Measurements from ENCODE around the gene RBM34. TPM values are rescaled to one million over a fixed set of nuclear protein-coding genes. Genes with fewer than 3 reads are reported as not detected.

Gene RBM34
- total and polyA plus RNA-seq, 4 donors, result 31.7 to 129 (median 51.3) TPM

- no peaks in the 10 kb centered on the region for H3K27me3 ChIP-seq (ENCODE audit: control insufficient read depth in 3 of 3, insufficient read depth in 3 of 3, low read length in 2 of 3)
- H3K4me1 ChIP-seq (ENCODE audit: control insufficient read depth in 5 of 5, insufficient read depth in 5 of 5, low read length in 5 of 5), result no peaks in the 10 kb centered on the region
- H3K27ac ChIP-seq (ENCODE audit: low read depth in 1 of 2, low read length in 1 of 2), result no peak overlapping the region
- DNase-seq (no peak), ATAC-seq (ENCODE audit: insufficient read depth, low FRiP score) (no peak)
- H3K36me3 ChIP-seq (ENCODE audit: control insufficient read depth in 4 of 4, insufficient read depth in 4 of 4, low read length in 4 of 4), result peaks cover 13 to 44% (median 33%) of the 10 kb centered on the region in 4 donors
- H3K9me3 ChIP-seq (ENCODE audit: control insufficient read depth in 4 of 4, insufficient read depth in 3 of 4, low read length in 3 of 4), result no peaks in the 10 kb centered on the region
- no peak overlapping the region for H3K4me3 ChIP-seq
- no peak overlapping the region for H3K9ac ChIP-seq (ENCODE audit: insufficient read depth in 1 of 2, low read length in 2 of 2)
- WGBS, 2 donors, result 66 to 81% methylated on average over 4 of the region's 4 CpGs
- no peak for TF ChIP-seq CTCF (IDR thresholded peaks at IDR 0.05; ENCODE audit: control extremely low read depth, extremely low read depth)
Observed at GRCh38 chr1:235136111-235136510, 24.9 kb downstream of the RBM34 start.

GRCh38 chr1:235134171-235134570, 26.9 kb downstream of the RBM34 start:
- no peaks in the 10 kb centered on the region for H3K4me1 ChIP-seq (ENCODE audit: control insufficient read depth in 5 of 5, insufficient read depth in 5 of 5, low read length in 5 of 5)
- WGBS, 2 donors, result 97 to 98% methylated on average over 12 of the region's 12 CpGs
- H3K27me3 ChIP-seq (ENCODE audit: control insufficient read depth in 3 of 3, insufficient read depth in 3 of 3, low read length in 2 of 3), result no peaks in the 10 kb centered on the region
- ATAC-seq (ENCODE audit: insufficient read depth, low FRiP score) (no peak), DNase-seq (no peak)
- H3K9me3 ChIP-seq (ENCODE audit: control insufficient read depth in 4 of 4, insufficient read depth in 3 of 4, low read length in 3 of 4), result no peaks in the 10 kb centered on the region
- no peak overlapping the region for H3K4me3 ChIP-seq
- TF ChIP-seq CTCF (IDR thresholded peaks at IDR 0.05; ENCODE audit: control extremely low read depth, extremely low read depth), result no peak
- no peak overlapping the region for H3K27ac ChIP-seq (ENCODE audit: low read depth in 1 of 2, low read length in 1 of 2)
- H3K36me3 ChIP-seq (ENCODE audit: control insufficient read depth in 4 of 4, insufficient read depth in 4 of 4, low read length in 4 of 4), result peaks cover 13 to 39% (median 28%) of the 10 kb centered on the region in 4 donors
- no peak overlapping the region for H3K9ac ChIP-seq (ENCODE audit: insufficient read depth in 1 of 2, low read length in 2 of 2)

GRCh38 chr1:235133086-235133485, 28.0 kb downstream of the RBM34 start:
- WGBS, 2 donors, result 97 to 98% methylated on average over 3 of the region's 3 CpGs
- ATAC-seq (ENCODE audit: insufficient read depth, low FRiP score), result no peak

More at GRCh38 chr1:235133086-235133485, 28.0 kb downstream of the RBM34 start:
- Histone ChIP-seq H3K27me3 (ENCODE audit: control insufficient read depth in 3 of 3, insufficient read depth in 3 of 3, low read length in 2 of 3) (no peaks in the 10 kb centered on the region), H3K4me3 (no peak overlapping the region), H3K36me3 (ENCODE audit: control insufficient read depth in 4 of 4, insufficient read depth in 4 of 4, low read length in 4 of 4) (peaks cover 17 to 34% (median 26%) of the 10 kb centered on the region in 4 donors), H3K9me3 (ENCODE audit: control insufficient read depth in 4 of 4, insufficient read depth in 3 of 4, low read length in 3 of 4) (no peaks in the 10 kb centered on the region), H3K4me1 (ENCODE audit: control insufficient read depth in 5 of 5, insufficient read depth in 5 of 5, low read length in 5 of 5) (no peaks in the 10 kb centered on the region), H3K9ac (ENCODE audit: insufficient read depth in 1 of 2, low read length in 2 of 2) (no peak overlapping the region), H3K27ac (ENCODE audit: low read depth in 1 of 2, low read length in 1 of 2) (no peak overlapping the region)
- DNase-seq, result no peak
- TF ChIP-seq CTCF (IDR thresholded peaks at IDR 0.05; ENCODE audit: control extremely low read depth, extremely low read depth), result no peak
